Measurements from ENCODE around the gene MCTP2.

MCTP2 gene

GRCh38 chr15:94228611-94229010 is 2.8 kb upstream of the MCTP2 start:
- H3K27ac ChIP-seq = no peak overlapping the region
- TF ChIP-seq CTCF (IDR thresholded peaks at IDR 0.05) = no peak
- TF ChIP-seq ZFX (IDR thresholded peaks at IDR 0.05; ENCODE audit: borderline replicate concordance) = no peak

- H3K27ac ChIP-seq = peak overlapping the region; percentile 86; the same call in 1 of the 2 replicates
- no peak for TF ChIP-seq CTCF (IDR thresholded peaks at IDR 0.05)
- no peak for TF ChIP-seq ZFX (IDR thresholded peaks at IDR 0.05; ENCODE audit: borderline replicate concordance)
These were observed 1.6 kb upstream of the MCTP2 start for GRCh38 chr15:94229591-94230369.

- H3K27ac ChIP-seq = peak overlapping the region; percentile 86
- no peak for TF ChIP-seq ZFX (IDR thresholded peaks at IDR 0.05; ENCODE audit: borderline replicate concordance)
- no peak for TF ChIP-seq CTCF (IDR thresholded peaks at IDR 0.05)
These were observed 904 bp upstream of the MCTP2 start for GRCh38 chr15:94230431-94230882.

- TF ChIP-seq CTCF (IDR thresholded peaks at IDR 0.05) (no peak), ZFX (IDR thresholded peaks at IDR 0.05; ENCODE audit: borderline replicate concordance) (no peak)
- H3K27ac ChIP-seq = peak overlapping the region; percentile 86
These were observed 535 bp downstream of the MCTP2 start for GRCh38 chr15:94231723-94232468.

GRCh38 chr15:94233441-94233840 is 2.1 kb downstream of the MCTP2 start:
- TF ChIP-seq CTCF (IDR thresholded peaks at IDR 0.05) (no peak), ZFX (IDR thresholded peaks at IDR 0.05; ENCODE audit: borderline replicate concordance) (no peak)
- H3K27ac ChIP-seq = no peak overlapping the region

- no peak for TF ChIP-seq CTCF (IDR thresholded peaks at IDR 0.05)
- no peak for TF ChIP-seq ZFX (IDR thresholded peaks at IDR 0.05; ENCODE audit: borderline replicate concordance)
- no peak overlapping the region for H3K27ac ChIP-seq
These were observed 2.9 kb downstream of the MCTP2 start for GRCh38 chr15:94234300-94234699.

- TF ChIP-seq ZFX (IDR thresholded peaks at IDR 0.05; ENCODE audit: borderline replicate concordance) (no peak), CTCF (IDR thresholded peaks at IDR 0.05) (no peak)
- H3K27ac ChIP-seq = no peak overlapping the region
These were observed 3.7 kb downstream of the MCTP2 start for GRCh38 chr15:94235041-94235440.
